ENCODE measurements around the gene HLCS.

HLCS gene

GRCh38 chr21:36949171-36950141 lies 17.0 kb downstream of the HLCS start:
- Histone ChIP-seq H3K27ac (no peak overlapping the region), H3K79me2 (ENCODE audit: insufficient read depth, low read depth) (no peaks in the 10 kb centered on the region), H3K4me1 (ENCODE audit: low read depth, poor library complexity, severe bottlenecking) (peaks cover 14% of the 10 kb centered on the region), H3K4me3 (IDR thresholded peaks at IDR 0.05; ENCODE audit: insufficient read depth, low read depth, low read length) (no peak overlapping the region), H3K36me3 (ENCODE audit: insufficient read depth) (no peaks in the 10 kb centered on the region), H2AFZ (ENCODE audit: low read depth) (no peak overlapping the region), H3K27me3 (ENCODE audit: insufficient read depth, low read depth) (no peaks in the 10 kb centered on the region), H3K4me2 (no peak overlapping the region), H4K20me1 (ENCODE audit: insufficient read depth) (no peaks in the 10 kb centered on the region), H3K9ac (no peak overlapping the region)
- TF ChIP-seq CTCF (conservative IDR thresholded peaks at IDR 0.05; ENCODE audit: low read depth, low read length): no peak

- no peak overlapping the region for H3K4me3 ChIP-seq (IDR thresholded peaks at IDR 0.05; ENCODE audit: insufficient read depth, low read depth, low read length)
- H4K20me1 ChIP-seq (ENCODE audit: insufficient read depth): no peaks in the 10 kb centered on the region
- H3K9ac ChIP-seq: no peak overlapping the region
- no peaks in the 10 kb centered on the region for H3K27me3 ChIP-seq (ENCODE audit: insufficient read depth, low read depth)
- H3K4me1 ChIP-seq (ENCODE audit: low read depth, poor library complexity, severe bottlenecking): peaks cover 14% of the 10 kb centered on the region
- no peak overlapping the region for H2AFZ ChIP-seq (ENCODE audit: low read depth)
- H3K36me3 ChIP-seq (ENCODE audit: insufficient read depth): no peaks in the 10 kb centered on the region
- H3K4me2 ChIP-seq: no peak overlapping the region
- TF ChIP-seq CTCF (conservative IDR thresholded peaks at IDR 0.05; ENCODE audit: low read depth, low read length): no peak
- no peaks in the 10 kb centered on the region for H3K79me2 ChIP-seq (ENCODE audit: insufficient read depth, low read depth)
- H3K27ac ChIP-seq: no peak overlapping the region
These were observed 17.8 kb downstream of the HLCS start for GRCh38 chr21:36948686-36949085.

DNA sequence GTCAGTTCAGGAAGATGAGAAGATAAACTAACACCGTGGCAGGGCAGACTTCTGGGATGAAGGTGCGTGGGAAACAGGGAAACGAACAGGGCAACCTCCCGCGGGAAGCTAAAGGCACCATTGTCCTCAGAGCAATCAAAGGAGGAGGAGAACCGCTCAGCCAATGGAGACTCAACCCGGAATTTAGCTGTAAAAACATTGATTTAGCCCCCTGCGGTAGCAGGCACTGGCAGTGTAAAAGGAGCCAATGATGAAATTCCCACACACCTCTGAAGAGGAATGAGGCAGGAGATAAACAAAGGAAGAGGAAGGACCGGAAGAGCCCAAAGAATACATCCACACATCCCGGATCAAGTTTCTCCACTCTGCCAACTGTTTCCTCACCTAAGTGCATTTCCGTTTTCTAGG lies 19.5 kb downstream of the HLCS start:
- H3K4me2 ChIP-seq: no peak overlapping the region
- no peaks in the 10 kb centered on the region for H4K20me1 ChIP-seq (ENCODE audit: insufficient read depth)
- H3K27me3 ChIP-seq (ENCODE audit: insufficient read depth, low read depth): no peaks in the 10 kb centered on the region
- H3K4me1 ChIP-seq (ENCODE audit: low read depth, poor library complexity, severe bottlenecking): peaks cover 14% of the 10 kb centered on the region
- H3K36me3 ChIP-seq (ENCODE audit: insufficient read depth): no peaks in the 10 kb centered on the region
- no peak for TF ChIP-seq CTCF (conservative IDR thresholded peaks at IDR 0.05; ENCODE audit: low read depth, low read length)
- H2AFZ ChIP-seq (ENCODE audit: low read depth): no peak overlapping the region
- no peak overlapping the region for H3K27ac ChIP-seq
- H3K4me3 ChIP-seq (IDR thresholded peaks at IDR 0.05; ENCODE audit: insufficient read depth, low read depth, low read length): no peak overlapping the region
- H3K79me2 ChIP-seq (ENCODE audit: insufficient read depth, low read depth): no peaks in the 10 kb centered on the region
- no peak overlapping the region for H3K9ac ChIP-seq

- no peak overlapping the region for H2AFZ ChIP-seq (ENCODE audit: low read depth)
- no peak for TF ChIP-seq CTCF (conservative IDR thresholded peaks at IDR 0.05; ENCODE audit: low read depth, low read length)
- peaks cover 14% of the 10 kb centered on the region for H3K4me1 ChIP-seq (ENCODE audit: low read depth, poor library complexity, severe bottlenecking)
- H3K27me3 ChIP-seq (ENCODE audit: insufficient read depth, low read depth): no peaks in the 10 kb centered on the region
- no peak overlapping the region for H3K27ac ChIP-seq
- no peak overlapping the region for H3K4me3 ChIP-seq (IDR thresholded peaks at IDR 0.05; ENCODE audit: insufficient read depth, low read depth, low read length)
- H3K79me2 ChIP-seq (ENCODE audit: insufficient read depth, low read depth): no peaks in the 10 kb centered on the region
- no peak overlapping the region for H3K9ac ChIP-seq
- H3K4me2 ChIP-seq: peak overlapping the region; percentile 14; the same call in 1 of the 2 replicates
- no peaks in the 10 kb centered on the region for H4K20me1 ChIP-seq (ENCODE audit: insufficient read depth)
- no peaks in the 10 kb centered on the region for H3K36me3 ChIP-seq (ENCODE audit: insufficient read depth)
These were observed 20.9 kb downstream of the HLCS start for GRCh38 chr21:36945496-36946138.
